BJ (cell line): ENCODE results near the gene ICAM4. TPM values are rescaled to one million over a fixed set of nuclear protein-coding genes. Genes with fewer than 3 reads are reported as not detected.

ENCODE experiments used
- CTCF ChIA-PET: fragments of 350-600 bp; formaldehyde crosslinking; extraction: SDS; loops from one replicate; lab custom pipeline; 2021; ENCODE audit warnings: antibody characterized with exemption, inconsistent platforms; lab: Yijun Ruan, JAX
- POLR2A ChIA-PET: fragments of 300-600 bp; sonication (Branson Sonifier 250); formaldehyde crosslinking; extraction: SDS; loops from one replicate; lab custom pipeline; 2021; ENCODE audit warnings: antibody characterized with exemption; lab: Charles Lee
- DNase-seq: peaks from one replicate; pipeline ENCODE4 v3.0.0-alpha.2; 2011; ENCODE audit warnings: low read depth
- H3K27me3 ChIP-seq: 2 replicates; pipeline ENCODE4 v1.6.0; 2011; ENCODE audit warnings: low read length; ENCODE audit not compliant: control insufficient read depth, insufficient read depth
- H3K36me3 ChIP-seq: 2 replicates; pipeline ENCODE4 v1.5.1; 2011; ENCODE audit warnings: low read length; ENCODE audit not compliant: control insufficient read depth, insufficient read depth
- H3K4me3 ChIP-seq: 2 replicates; pipeline ENCODE4 v1.5.1; 2011; ENCODE audit warnings: low read depth, mild to moderate bottlenecking, control low read depth, low read length
- polyA plus RNA-seq: library from polyadenylated mRNA; depleted of rRNA; stranded (reverse); fragments of >200 nt; gene quantifications from 2 replicates; pipeline ENCODE4 v1.2.3, GENCODE V29; 2011
- TF ChIP-seq, protein P1 (sequence below): IDR thresholded peaks from 2 replicates; pipeline ENCODE4 v1.5.1; 2011; ENCODE audit warnings: low read depth, mild to moderate bottlenecking, control low read depth, inconsistent platforms, low read length, moderate library complexity; ENCODE audit not compliant: insufficient read depth

Gene ICAM4
- polyA plus RNA-seq, 1 experiment = 1.5 TPM

DNA sequence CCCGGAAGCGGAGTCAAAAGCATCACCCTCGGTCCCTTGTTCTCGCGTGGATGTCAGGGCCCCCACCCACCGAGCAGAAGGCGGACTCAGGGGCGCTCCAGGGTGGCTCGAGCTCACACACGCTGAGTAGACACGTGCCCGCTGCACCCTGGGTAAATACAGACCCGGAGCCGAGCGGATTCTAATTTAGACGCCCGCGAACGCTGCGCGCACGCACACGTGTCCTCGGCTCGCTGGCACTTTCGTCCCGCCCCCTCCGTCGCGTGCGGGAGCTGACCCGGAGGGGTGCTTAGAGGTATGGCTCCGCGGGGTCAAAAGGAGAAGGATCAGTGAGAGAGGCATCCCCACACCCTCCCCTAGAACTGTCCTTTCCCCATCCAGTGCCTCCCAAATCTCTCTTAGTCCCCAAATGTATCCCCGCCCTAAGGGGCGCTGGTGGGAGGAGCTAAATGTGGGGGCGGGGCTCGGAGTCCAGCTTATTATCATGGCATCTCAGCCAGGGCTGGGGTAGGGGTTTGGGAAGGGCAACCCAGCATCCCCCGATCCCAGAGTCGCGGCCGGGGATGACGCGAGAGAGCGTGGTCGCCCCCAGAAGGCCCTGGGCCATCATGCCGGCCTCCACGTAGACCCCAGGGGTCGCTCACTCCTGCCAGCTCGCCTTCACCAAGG lies 2.5 kb downstream of the ICAM4 start:
- ChIA-PET CTCF (interaction anchor here (0.6 to 6.6 kb wide), 8 partner anchors 12 to 358 kb away, joined by 3 to 45 read pairs (median 4); partner anchors contain the start of gene ICAM1), POLR2A (interaction anchor here (0.6 to 0.9 kb wide), 2 partner anchors 9 to 45 kb away, joined by 3 read pairs; no protein-coding TSS in a partner anchor)
- Histone ChIP-seq H3K27me3 (peaks cover 8% of the 10 kb centered on the region), H3K4me3 (peak overlapping the region; percentile 55), H3K36me3 (peaks cover 8% of the 10 kb centered on the region)
- TF ChIP-seq, protein P1, sequence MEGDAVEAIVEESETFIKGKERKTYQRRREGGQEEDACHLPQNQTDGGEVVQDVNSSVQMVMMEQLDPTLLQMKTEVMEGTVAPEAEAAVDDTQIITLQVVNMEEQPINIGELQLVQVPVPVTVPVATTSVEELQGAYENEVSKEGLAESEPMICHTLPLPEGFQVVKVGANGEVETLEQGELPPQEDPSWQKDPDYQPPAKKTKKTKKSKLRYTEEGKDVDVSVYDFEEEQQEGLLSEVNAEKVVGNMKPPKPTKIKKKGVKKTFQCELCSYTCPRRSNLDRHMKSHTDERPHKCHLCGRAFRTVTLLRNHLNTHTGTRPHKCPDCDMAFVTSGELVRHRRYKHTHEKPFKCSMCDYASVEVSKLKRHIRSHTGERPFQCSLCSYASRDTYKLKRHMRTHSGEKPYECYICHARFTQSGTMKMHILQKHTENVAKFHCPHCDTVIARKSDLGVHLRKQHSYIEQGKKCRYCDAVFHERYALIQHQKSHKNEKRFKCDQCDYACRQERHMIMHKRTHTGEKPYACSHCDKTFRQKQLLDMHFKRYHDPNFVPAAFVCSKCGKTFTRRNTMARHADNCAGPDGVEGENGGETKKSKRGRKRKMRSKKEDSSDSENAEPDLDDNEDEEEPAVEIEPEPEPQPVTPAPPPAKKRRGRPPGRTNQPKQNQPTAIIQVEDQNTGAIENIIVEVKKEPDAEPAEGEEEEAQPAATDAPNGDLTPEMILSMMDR = 0 out of 2 replicates have a peak, but pooled peaks have one; percentile 6
- DNase-seq = no peak

DNA sequence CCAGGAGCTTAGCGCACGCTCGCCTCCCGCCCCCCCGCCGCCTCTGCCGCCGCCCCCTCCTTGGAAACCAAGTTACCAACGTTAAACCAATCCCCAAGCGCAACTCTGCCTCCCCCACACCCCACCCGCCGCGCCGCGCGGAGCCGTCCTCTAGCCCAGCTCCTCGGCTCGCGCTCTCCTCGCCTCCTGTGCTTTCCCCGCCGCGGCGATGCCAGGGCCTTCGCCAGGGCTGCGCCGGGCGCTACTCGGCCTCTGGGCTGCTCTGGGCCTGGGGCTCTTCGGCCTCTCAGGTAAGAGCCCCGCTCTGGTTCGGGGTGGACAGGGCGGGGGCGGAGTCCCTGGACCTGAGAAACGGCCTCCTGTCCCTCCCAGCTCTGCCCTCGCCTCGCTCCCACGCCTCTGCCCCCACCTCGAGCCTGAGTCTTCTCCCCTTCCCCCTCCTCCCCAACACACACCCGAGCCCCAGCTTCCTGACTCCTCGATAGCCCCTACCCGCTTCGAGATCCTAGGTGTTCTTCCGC lies 3.1 kb downstream of the ICAM4 start, which contains the start of gene ICAM5:
TSS of gene ICAM5 (plus strand) at position 117 of the 521 bp plus-strand sequence. CDS start at position 209, 92 bp downstream.
- DNase-seq = no peak
- Histone ChIP-seq H3K27me3 (peaks cover 10% of the 10 kb centered on the region), H3K4me3 (peak within 1 kb of the TSS; percentile 55), H3K36me3 (peaks cover 3% of the 10 kb centered on the region)
- POLR2A ChIA-PET = interaction anchor here (0.6 to 0.9 kb wide), 2 partner anchors 9 to 20 kb away, joined by 3 to 4 read pairs; no protein-coding TSS in a partner anchor
- TF ChIP-seq, protein P1 = no peak
- CTCF ChIA-PET = interaction anchor here (0.6 to 6.6 kb wide), 8 partner anchors 13 to 153 kb away, joined by 3 to 45 read pairs (median 4); partner anchors contain the start of gene ICAM1

DNA sequence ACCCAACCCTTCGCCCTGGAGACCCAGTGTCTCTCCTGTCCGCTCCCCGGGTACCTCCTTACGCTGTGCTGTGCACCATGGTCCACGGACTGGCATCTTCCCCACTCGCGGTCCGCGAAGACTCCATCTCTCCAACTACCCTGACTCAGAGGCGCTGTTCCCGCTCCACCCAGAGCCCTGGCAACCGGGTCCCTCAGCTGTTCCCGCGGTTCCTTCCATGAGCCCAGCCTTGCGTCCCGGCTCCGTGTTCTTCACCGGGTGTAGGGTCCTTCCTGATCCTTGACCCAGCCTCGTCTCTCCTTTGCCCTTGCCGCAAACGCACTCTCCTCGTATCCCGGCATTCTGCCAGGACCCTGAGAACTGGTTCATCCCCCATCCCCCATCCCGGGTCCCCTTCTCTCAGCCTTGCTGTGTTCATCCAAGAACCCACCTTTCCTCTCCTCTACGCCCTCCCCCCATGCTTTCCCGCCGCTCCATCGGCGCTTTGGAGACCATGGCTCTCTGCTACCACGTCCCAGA lies 3.7 kb downstream of the ICAM4 start:
- H3K4me3 ChIP-seq = peak overlapping the region; percentile 55
- TF ChIP-seq, protein P1 = no peak
- peaks cover 3% of the 10 kb centered on the region for H3K36me3 ChIP-seq
- H3K27me3 ChIP-seq = peaks cover 10% of the 10 kb centered on the region
- no peak for DNase-seq
- CTCF ChIA-PET = interaction anchor here (0.6 to 6.6 kb wide), 6 partner anchors 13 to 154 kb away, joined by 3 to 45 read pairs (median 6); partner anchors contain the start of gene ICAM1
- POLR2A ChIA-PET = interaction anchor here (0.6 kb wide), 1 partner anchor 21 kb away, joined by 4 read pairs; no protein-coding TSS in a partner anchor

DNA sequence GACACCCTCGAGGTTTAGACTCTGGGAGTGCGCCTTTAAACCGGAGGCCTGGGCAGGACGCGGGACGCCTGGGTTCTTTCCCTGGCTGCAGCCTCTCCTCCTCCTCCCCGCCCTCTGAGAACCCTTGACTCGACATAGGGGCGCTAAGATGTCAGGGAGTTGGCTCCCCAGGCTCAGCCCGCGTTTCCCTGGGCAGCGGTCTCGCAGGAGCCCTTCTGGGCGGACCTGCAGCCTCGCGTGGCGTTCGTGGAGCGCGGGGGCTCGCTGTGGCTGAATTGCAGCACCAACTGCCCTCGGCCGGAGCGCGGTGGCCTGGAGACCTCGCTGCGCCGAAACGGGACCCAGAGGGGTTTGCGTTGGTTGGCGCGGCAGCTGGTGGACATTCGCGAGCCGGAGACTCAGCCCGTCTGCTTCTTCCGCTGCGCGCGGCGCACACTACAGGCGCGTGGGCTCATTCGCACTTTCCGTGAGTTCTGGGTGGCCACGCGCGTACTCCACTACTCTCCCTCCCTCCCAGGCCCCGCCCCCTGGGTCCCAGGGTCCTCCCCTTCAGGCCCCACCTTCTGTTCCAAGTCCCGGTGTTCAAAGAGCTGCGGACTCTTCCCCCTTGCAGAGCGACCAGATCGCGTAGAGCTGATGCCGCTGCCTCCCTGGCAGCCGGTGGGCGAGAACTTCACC lies 4.3 kb downstream of the ICAM4 start:
- Histone ChIP-seq H3K4me3 (peak overlapping the region; percentile 55), H3K27me3 (peaks cover 10% of the 10 kb centered on the region), H3K36me3 (peaks cover 1% of the 10 kb centered on the region)
- TF ChIP-seq, protein P1 = no peak
- no peak for DNase-seq
- CTCF ChIA-PET = interaction anchor here (0.9 to 6.6 kb wide), 5 partner anchors 21 to 127 kb away, joined by 4 to 45 read pairs (median 6); partner anchors contain the start of gene ICAM1
- POLR2A ChIA-PET = interaction anchor here (0.5 to 0.7 kb wide), 4 partner anchors 20 to 115 kb away, joined by 3 to 5 read pairs (median 4); partner anchors contain the start of gene ICAM1
